H1 (cell line): Measurements from ENCODE around the gene CACNA1D. TPM values are rescaled to one million over a fixed set of nuclear protein-coding genes. Genes with fewer than 3 reads are reported as not detected.

Source experiments
- CTCF ChIA-PET: fragments of 300-600 bp; sonication (Branson Sonifier 250); formaldehyde crosslinking; loops from one replicate; lab custom pipeline; 2021; ENCODE audit not compliant: partially characterized antibody; lab: Charles Lee
- POLR2A ChIA-PET: fragments of 300-600 bp; sonication (Branson Sonifier 250); formaldehyde crosslinking; loops from one replicate; lab custom pipeline; 2021; ENCODE audit warnings: inconsistent platforms; ENCODE audit not compliant: partially characterized antibody; lab: Charles Lee
- DNase-seq, 2 experiments: peaks; one replicate each; pipeline versions ENCODE4 v3.0.0 to v3.0.0-alpha.2; 2010 to 2022; ENCODE audit warnings: low spot score in 2 of 2, low read depth in 1 of 2, mixed read lengths in 1 of 2
- FAIRE-seq: peaks from 2 replicates; lab custom pipeline; 2011; peaks lifted over from hg19 to GRCh38; lab: Jason Lieb, UNC
- H2AFZ ChIP-seq: 2 replicates; pipeline ENCODE4 v1.8.1; 2012; ENCODE audit warnings: low read length, inconsistent platforms
- H2AK5ac ChIP-seq: 2 replicates; pipeline ENCODE4 v1.6.1; 2013; ENCODE audit warnings: low read depth, low read length
- H2BK120ac ChIP-seq: replicated peaks from 2 replicates; pipeline ENCODE3; 2013; ENCODE audit warnings: low read depth, low read length, inconsistent platforms
- H2BK12ac ChIP-seq: 2 replicates; pipeline ENCODE4 v1.6.1; 2013; ENCODE audit warnings: low read depth, low read length
- H2BK15ac ChIP-seq: 2 replicates; pipeline ENCODE4 v1.6.1; 2013; ENCODE audit warnings: low read length
- H2BK20ac ChIP-seq: 2 replicates; pipeline ENCODE4 v1.6.1; 2013; ENCODE audit warnings: low read length
- H2BK5ac ChIP-seq: 2 replicates; pipeline ENCODE4 v1.6.1; 2013; ENCODE audit warnings: low read depth, low read length
- H3K14ac ChIP-seq: 2 replicates; pipeline ENCODE4 v1.6.1; 2013; ENCODE audit warnings: inconsistent platforms; ENCODE audit not compliant: insufficient read length
- H3K18ac ChIP-seq: 2 replicates; pipeline ENCODE4 v1.6.1; 2013; ENCODE audit warnings: low read length; ENCODE audit errors: extremely low read depth
- H3K23ac ChIP-seq: 2 replicates; pipeline ENCODE4 v1.6.1; 2013; ENCODE audit warnings: inconsistent platforms; ENCODE audit not compliant: insufficient read length
- H3K23me2 ChIP-seq: 2 replicates; pipeline ENCODE4 v1.6.1; 2013; ENCODE audit warnings: low read depth, low read length
- H3K27ac ChIP-seq: 2 replicates; pipeline ENCODE4 v1.6.1; 2011; ENCODE audit warnings: low read depth, low read length, inconsistent platforms
- H3K27me3 ChIP-seq, 4 experiments: replicated peaks in 1 of 4; 1 replicate in 1 of 4; 2 replicates in 3 of 4; pipeline versions ENCODE4 v1.6.1 to v1.8.1; 2011 to 2013; ENCODE audit warnings: low read length in 3 of 4, mild to moderate bottlenecking in 3 of 4, inconsistent platforms in 2 of 4, mixed read lengths in 2 of 4, moderate library complexity in 1 of 4; ENCODE audit not compliant: control insufficient read depth in 3 of 4, insufficient read depth in 3 of 4; ENCODE audit errors: extremely low read depth in 1 of 4
- H3K36me3 ChIP-seq, 4 experiments: 2 replicates each; pipeline versions ENCODE4 v1.6.1 to v1.8.1; 2011 to 2013; ENCODE audit warnings: mild to moderate bottlenecking in 4 of 4, low read length in 3 of 4, moderate library complexity in 2 of 4, control low read depth in 1 of 4, inconsistent platforms in 1 of 4; ENCODE audit not compliant: insufficient read depth in 4 of 4, control insufficient read depth in 2 of 4
- H3K4ac ChIP-seq: replicated peaks from 2 replicates; pipeline ENCODE3; 2013; ENCODE audit warnings: low read length, low read depth, mixed read lengths, inconsistent platforms; ENCODE audit not compliant: insufficient read length
- H3K4me1 ChIP-seq, 4 experiments: replicated peaks in 1 of 4; 1 replicate in 1 of 4; 2 replicates in 3 of 4; pipeline versions ENCODE4 v1.6.1 to v1.8.1; 2011 to 2013; ENCODE audit warnings: low read length in 3 of 4, inconsistent platforms in 2 of 4, mixed read lengths in 1 of 4; ENCODE audit not compliant: insufficient read depth in 4 of 4, control insufficient read depth in 3 of 4
- H3K4me2 ChIP-seq, 2 experiments: 2 replicates each; pipeline versions ENCODE4 v1.6.1 to v1.8.1; 2011 to 2013; ENCODE audit warnings: low read depth in 2 of 2, low read length in 2 of 2, control low read depth in 1 of 2, inconsistent platforms in 1 of 2, mild to moderate bottlenecking in 1 of 2; ENCODE audit not compliant: insufficient read depth in 1 of 2
- H3K4me3 ChIP-seq, 4 experiments: fragments of 200-600, 300-600 bp in 1 of 4; sonication (generic), shearing (Covaris generic), sonication (Bioruptor Twin) in 1 of 4; 2 replicates each; pipeline versions ENCODE4 v1.5.1 to v1.8.1; 2011 to 2016; ENCODE audit warnings: low read length in 4 of 4, low read depth in 3 of 4, control low read depth in 2 of 4, inconsistent platforms in 2 of 4, mild to moderate bottlenecking in 2 of 4, mixed read lengths in 1 of 4, moderate library complexity in 1 of 4; ENCODE audit not compliant: insufficient read depth in 2 of 4; ENCODE audit errors: extremely low read depth in 1 of 4
- H3K56ac ChIP-seq: replicated peaks from 2 replicates; pipeline ENCODE3; 2013; ENCODE audit warnings: low read depth, mild to moderate bottlenecking, mixed read lengths, low read length, inconsistent platforms; ENCODE audit not compliant: insufficient read length
- H3K79me1 ChIP-seq: 2 replicates; pipeline ENCODE4 v1.6.1; 2013; ENCODE audit warnings: low read depth, low read length, control low read depth
- H3K79me2 ChIP-seq, 2 experiments: 2 replicates each; pipeline versions ENCODE4 v1.6.1 to v1.8.1; 2012 to 2013; ENCODE audit warnings: low read length in 2 of 2, mild to moderate bottlenecking in 2 of 2, inconsistent platforms in 1 of 2; ENCODE audit not compliant: insufficient read depth in 2 of 2, control insufficient read depth in 1 of 2
- H3K9ac ChIP-seq, 4 experiments: replicated peaks in 1 of 4; 1 replicate in 1 of 4; 2 replicates in 3 of 4; pipeline versions ENCODE4 v1.6.1 to v1.8.1; 2011 to 2013; ENCODE audit warnings: low read depth in 3 of 4, low read length in 3 of 4, control low read depth in 2 of 4, mild to moderate bottlenecking in 2 of 4, moderate library complexity in 2 of 4, inconsistent platforms in 1 of 4; ENCODE audit errors: extremely low read depth in 1 of 4
- H3K9me3 ChIP-seq, 2 experiments: 2 replicates each; pipeline versions ENCODE4 v1.6.1 to v1.8.1; 2012 to 2013; ENCODE audit warnings: mild to moderate bottlenecking in 2 of 2, moderate library complexity in 2 of 2, control low read depth in 1 of 2, inconsistent platforms in 1 of 2, low read depth in 1 of 2, low read length in 1 of 2, mixed read lengths in 1 of 2; ENCODE audit not compliant: insufficient read depth in 2 of 2
- H4K20me1 ChIP-seq, 2 experiments: replicated peaks in 1 of 2; 2 replicates each; pipeline versions ENCODE3 to v1.8.1; 2011 to 2013; ENCODE audit warnings: inconsistent platforms in 2 of 2, low read length in 2 of 2, mild to moderate bottlenecking in 1 of 2; ENCODE audit not compliant: insufficient read depth in 2 of 2, control insufficient read depth in 1 of 2
- H4K5ac ChIP-seq: 2 replicates; pipeline ENCODE4 v1.6.1; 2013; ENCODE audit warnings: low read length, low read depth, mixed read lengths, inconsistent platforms; ENCODE audit not compliant: insufficient read length
- H4K8ac ChIP-seq: 2 replicates; pipeline ENCODE4 v1.8.0; 2013; ENCODE audit warnings: mild to moderate bottlenecking, moderate library complexity, low read length, inconsistent platforms; ENCODE audit not compliant: insufficient read depth; ENCODE audit errors: extremely low read depth
- H4K91ac ChIP-seq: replicated peaks from 2 replicates; pipeline ENCODE3; 2013; ENCODE audit warnings: low read length, mixed read lengths, inconsistent platforms; ENCODE audit not compliant: insufficient read length
- CHD2 ChIP-seq: IDR thresholded peaks from 2 replicates; pipeline ENCODE4 v1.6.1; 2012; ENCODE audit warnings: low read length, improper control_type of control experiment
- WGBS, 2 experiments: shearing (Covaris generic) in 1 of 2; methylation state at CpG; one replicate each; pipeline versions ENCODE4 v1.1.6 to v1.1.7; 2013 to 2015; ENCODE audit warnings: low lambda C conversion rate in 2 of 2, mixed read lengths in 2 of 2, inconsistent platforms in 1 of 2, low coverage in 1 of 2, missing lambda C conversion rate in 1 of 2; ENCODE audit not compliant: insufficient replicate concordance in 2 of 2, insufficient coverage in 1 of 2, insufficient read length in 1 of 2; ENCODE audit errors: extremely low coverage in 1 of 2, missing lambda C conversion rate in 1 of 2; 5-methylcytosine and 5-hydroxymethylcytosine counted together
- polyA plus RNA-seq, 7 experiments: library from polyadenylated mRNA; depleted of rRNA in 3 of 7; stranded (reverse) in 5 of 7; unstranded in 2 of 7; fragments of >200 nt in 5 of 7; fragments of 200-250 nt in 2 of 7; gene quantifications; 1 replicate in 5 of 7; 2 replicates in 1 of 7; 4 replicates in 1 of 7; pipeline versions ENCODE4 v1.2.1 to v1.2.3, GENCODE V29; 2011 to 2013; ENCODE audit warnings: missing spikeins in 2 of 7, mixed read lengths in 2 of 7
- total RNA-seq: library from RNA; stranded (reverse); fragmentation: NEBNext Ultra II Directional; extraction: Animal tissue kit (Norgen Biotek cat#: 25700); gene quantifications from 2 replicates; pipeline ENCODE4 v1.2.1, GENCODE V29; 2021

Gene CACNA1D
- total and polyA plus RNA-seq, 2 of the 8 experiments (the other 6 are each of a cell fraction or from before 2014, with no cell fraction given), result 2.0 to 2.9 TPM

DNA sequence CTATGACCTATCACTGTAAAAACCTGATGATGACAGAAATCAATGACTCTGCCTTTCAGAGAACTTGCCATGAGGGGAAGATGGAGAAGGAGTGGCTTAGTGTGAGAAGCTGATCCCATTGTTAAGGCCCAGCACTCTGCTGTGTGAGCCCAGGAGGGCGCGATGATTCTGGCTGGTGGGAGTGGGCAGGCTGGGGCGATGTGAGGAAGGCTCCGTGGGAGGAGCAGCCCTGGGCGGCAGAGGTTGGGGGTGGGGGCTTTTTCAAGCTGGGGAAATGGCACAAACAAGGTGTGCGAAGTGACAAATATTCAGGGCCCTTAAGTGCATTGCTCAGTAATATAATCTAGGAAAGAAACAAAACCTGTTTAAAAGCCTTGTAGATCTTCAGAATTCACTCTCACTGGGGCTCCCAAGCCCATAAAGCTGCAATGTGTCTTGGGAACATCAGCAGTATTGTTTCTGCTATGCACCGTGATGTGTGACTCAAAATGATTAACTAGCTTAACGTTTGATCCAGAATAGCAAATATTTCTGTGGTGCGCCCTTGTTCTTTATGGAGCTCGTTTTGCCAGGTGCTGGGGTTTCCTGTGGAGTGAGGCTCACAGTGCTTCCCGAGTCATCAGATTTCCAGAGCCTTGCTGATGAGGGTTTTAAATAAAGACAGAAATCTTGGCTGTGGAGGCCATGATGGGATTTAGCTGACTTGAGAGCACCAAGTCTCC lies 210.8 kb downstream of the CACNA1D start:
- Histone ChIP-seq H4K91ac (no peak overlapping the region), H2BK120ac (no peak overlapping the region), H3K9me3 (no peaks in the 10 kb centered on the region), H3K36me3 (no peaks in the 10 kb centered on the region), H3K4me3 (no peak overlapping the region), H2AK5ac (no peak overlapping the region), H2BK20ac (no peak overlapping the region), H3K79me2 (no peaks in the 10 kb centered on the region), H3K23me2 (no peaks in the 10 kb centered on the region), H2BK15ac (no peak overlapping the region), H3K27me3 (no peaks in the 10 kb centered on the region; a peak in 1 of 7 replicates), H3K27ac (no peak overlapping the region), H4K8ac (no peak overlapping the region), H3K56ac (no peak overlapping the region), H3K23ac (no peak overlapping the region), H3K79me1 (no peaks in the 10 kb centered on the region), H2BK5ac (no peak overlapping the region), H3K4me2 (no peak overlapping the region), H3K18ac (no peak overlapping the region), H2AFZ (no peak overlapping the region), H3K4me1 (no peaks in the 10 kb centered on the region), H4K5ac (no peak overlapping the region), H3K9ac (no peak overlapping the region), H3K4ac (no peak overlapping the region), H3K14ac (no peak overlapping the region), H2BK12ac (no peak overlapping the region), H4K20me1 (no peaks in the 10 kb centered on the region)
- FAIRE-seq (no peak), DNase-seq (peak in 1 of 2 experiments; percentile 39)
- ChIA-PET POLR2A (interaction anchor here (1.4 kb wide), 1 partner anchor 124 kb away, joined by 3 read pairs; no protein-coding TSS in a partner anchor), CTCF (interaction anchor here (0.6 to 7.2 kb wide), 11 partner anchors 6 to 330 kb away, joined by 3 to 64 read pairs (median 6); no protein-coding TSS in a partner anchor)
- no peak for TF ChIP-seq CHD2
- 83% methylated on average over 11 of the region's 11 CpGs; no CpG with 5 or more reads in 1 of the 2 experiments for WGBS, 2 experiments
